Stomach (tissue), 4 donors: ENCODE data around the gene PLEKHG5.

Experiments
- POLR2AphosphoS5 ChIP-seq, 3 donors: sonication (generic); formaldehyde crosslinking; IDR thresholded peaks; one replicate each; pipeline ENCODE4 v1.6.1; 2016; ENCODE audit warnings: antibody characterized with exemption in 3 of 3
- TF ChIP-seq, protein P1 (sequence below), 7 experiments: fragments of 450-650 bp in 4 of 7; fragments of 200-600 bp in 3 of 7; sonication (generic) in 3 of 7; IDR thresholded peaks; one replicate each; pipeline ENCODE4 v1.5.1; 2016 to 2019; ENCODE audit warnings: antibody characterized with exemption in 7 of 7, control low read depth in 2 of 7, mild to moderate bottlenecking in 1 of 7

DNA sequence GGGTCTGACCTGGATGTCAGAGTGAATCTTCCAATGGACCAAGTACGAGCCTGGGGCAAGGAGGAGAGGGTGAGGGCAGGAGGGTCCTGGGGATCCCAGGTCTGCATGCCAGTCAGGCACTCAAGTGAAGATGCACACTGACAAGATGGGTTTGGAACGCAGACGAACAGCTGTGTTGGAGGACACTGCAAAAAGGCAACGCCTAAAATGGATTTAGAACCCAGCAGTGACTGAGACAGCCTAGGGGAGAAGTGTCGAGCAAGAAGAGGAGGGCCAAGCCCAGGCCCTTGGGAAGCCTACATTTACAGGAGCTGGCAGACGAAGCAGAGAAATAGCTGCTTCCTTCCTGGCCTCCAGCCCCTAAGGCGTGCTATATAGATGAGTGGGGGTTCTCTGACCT, 37.0 kb upstream of the PLEKHG5 start:
- TF ChIP-seq POLR2AphosphoS5 (IDR thresholded peaks at IDR 0.05), result no peak
- TF ChIP-seq, protein P1, sequence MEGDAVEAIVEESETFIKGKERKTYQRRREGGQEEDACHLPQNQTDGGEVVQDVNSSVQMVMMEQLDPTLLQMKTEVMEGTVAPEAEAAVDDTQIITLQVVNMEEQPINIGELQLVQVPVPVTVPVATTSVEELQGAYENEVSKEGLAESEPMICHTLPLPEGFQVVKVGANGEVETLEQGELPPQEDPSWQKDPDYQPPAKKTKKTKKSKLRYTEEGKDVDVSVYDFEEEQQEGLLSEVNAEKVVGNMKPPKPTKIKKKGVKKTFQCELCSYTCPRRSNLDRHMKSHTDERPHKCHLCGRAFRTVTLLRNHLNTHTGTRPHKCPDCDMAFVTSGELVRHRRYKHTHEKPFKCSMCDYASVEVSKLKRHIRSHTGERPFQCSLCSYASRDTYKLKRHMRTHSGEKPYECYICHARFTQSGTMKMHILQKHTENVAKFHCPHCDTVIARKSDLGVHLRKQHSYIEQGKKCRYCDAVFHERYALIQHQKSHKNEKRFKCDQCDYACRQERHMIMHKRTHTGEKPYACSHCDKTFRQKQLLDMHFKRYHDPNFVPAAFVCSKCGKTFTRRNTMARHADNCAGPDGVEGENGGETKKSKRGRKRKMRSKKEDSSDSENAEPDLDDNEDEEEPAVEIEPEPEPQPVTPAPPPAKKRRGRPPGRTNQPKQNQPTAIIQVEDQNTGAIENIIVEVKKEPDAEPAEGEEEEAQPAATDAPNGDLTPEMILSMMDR (IDR thresholded peaks at IDR 0.05), result no peak
